WTC11 (cell line): ENCODE measurements around the gene PIGO. TPM values are rescaled to one million over a fixed set of nuclear protein-coding genes. Genes with fewer than 3 reads are reported as not detected.
A peak's percentile ranks its signal among the peaks of the same experiment; 100 is the strongest.

Experiments used
- AFF4 ChIP-seq: sonication (generic); formaldehyde crosslinking; IDR thresholded peaks from 2 replicates; pipeline ENCODE4 v1.8.1; 2023; ENCODE audit warnings: mild to moderate bottlenecking, missing genetic modification reagents, borderline replicate concordance
- CBFB ChIP-seq: sonication (generic); formaldehyde crosslinking; IDR thresholded peaks from 2 replicates; pipeline ENCODE4 v1.8.1; 2022; ENCODE audit warnings: mild to moderate bottlenecking, low read depth, missing genetic modification reagents
- ELF4 ChIP-seq: sonication (generic); formaldehyde crosslinking; IDR thresholded peaks from 2 replicates; pipeline ENCODE4 v1.8.1; 2022; ENCODE audit warnings: low read depth, mild to moderate bottlenecking, moderate library complexity, missing genetic modification reagents
- ERG ChIP-seq: fragments of 250-450 bp; sonication (Bioruptor Pico); IDR thresholded peaks from 2 replicates; pipeline ENCODE4 v1.8.0; 2021; ENCODE audit warnings: mild to moderate bottlenecking
- ESRRA ChIP-seq: sonication (generic); formaldehyde crosslinking; IDR thresholded peaks from 2 replicates; pipeline ENCODE4 v1.8.1; 2022; ENCODE audit warnings: mild to moderate bottlenecking, missing genetic modification reagents, borderline replicate concordance
- FOXP1 ChIP-seq: sonication (generic); formaldehyde crosslinking; IDR thresholded peaks from 2 replicates; pipeline ENCODE4 v1.8.0; 2022; ENCODE audit warnings: missing genetic modification reagents, mild to moderate bottlenecking, moderate library complexity, borderline replicate concordance
- HMGA2 ChIP-seq: fragments of 250-450 bp; sonication (Bioruptor Pico); IDR thresholded peaks from 2 replicates; pipeline ENCODE4 v1.4.0; 2021; ENCODE audit warnings: mild to moderate bottlenecking, moderate library complexity
- JUN ChIP-seq: sonication (generic); formaldehyde crosslinking; IDR thresholded peaks from 2 replicates; pipeline ENCODE4 v1.8.0; 2023; ENCODE audit warnings: mild to moderate bottlenecking, missing genetic modification reagents
- KAT7 ChIP-seq: sonication (generic); formaldehyde crosslinking; IDR thresholded peaks from 2 replicates; pipeline ENCODE4 v1.8.1; 2023; ENCODE audit warnings: missing genetic modification reagents, mild to moderate bottlenecking, borderline replicate concordance
- MLX ChIP-seq: sonication (generic); formaldehyde crosslinking; IDR thresholded peaks from 2 replicates; pipeline ENCODE4 v1.8.1; 2023; ENCODE audit warnings: mild to moderate bottlenecking, missing genetic modification reagents, moderate library complexity
- PRDM15 ChIP-seq: sonication (generic); formaldehyde crosslinking; IDR thresholded peaks from 2 replicates; pipeline ENCODE4 v1.8.0; 2022; ENCODE audit warnings: missing genetic modification reagents
- SMAD4 ChIP-seq: sonication (generic); formaldehyde crosslinking; IDR thresholded peaks from 2 replicates; pipeline ENCODE4 v1.8.0; 2022; ENCODE audit warnings: mild to moderate bottlenecking, missing genetic modification reagents
- TP53 ChIP-seq: sonication (generic); formaldehyde crosslinking; IDR thresholded peaks from 2 replicates; pipeline ENCODE4 v1.8.1; 2023; ENCODE audit warnings: mild to moderate bottlenecking, missing genetic modification reagents
- ZBTB21 ChIP-seq: sonication (generic); formaldehyde crosslinking; IDR thresholded peaks from 2 replicates; pipeline ENCODE4 v1.8.1; 2023; ENCODE audit warnings: mild to moderate bottlenecking, missing genetic modification reagents, borderline replicate concordance
- ZNF219 ChIP-seq: sonication (generic); formaldehyde crosslinking; IDR thresholded peaks from 2 replicates; pipeline ENCODE4 v1.8.0; 2023; ENCODE audit warnings: missing genetic modification reagents, mild to moderate bottlenecking, borderline replicate concordance
- ZNF232 ChIP-seq: sonication (generic); formaldehyde crosslinking; IDR thresholded peaks from 2 replicates; pipeline ENCODE4 v1.8.0; 2022; ENCODE audit warnings: mild to moderate bottlenecking, missing genetic modification reagents
- ZNF281 ChIP-seq: sonication (generic); formaldehyde crosslinking; IDR thresholded peaks from 2 replicates; pipeline ENCODE4 v1.8.0; 2023; ENCODE audit warnings: mild to moderate bottlenecking, missing genetic modification reagents
- ZNF396 ChIP-seq: fragments of 250-450 bp; sonication (Bioruptor Pico); IDR thresholded peaks from 2 replicates; pipeline ENCODE4 v1.8.0; 2021; ENCODE audit warnings: mild to moderate bottlenecking, moderate library complexity, borderline replicate concordance
- ZNF416 ChIP-seq: fragments of 250-450 bp; sonication (Bioruptor Pico); IDR thresholded peaks from 2 replicates; pipeline ENCODE4 v1.9.0; 2021; ENCODE audit warnings: mild to moderate bottlenecking, inconsistent platforms
- ZNF512 ChIP-seq: sonication (generic); formaldehyde crosslinking; IDR thresholded peaks from 2 replicates; pipeline ENCODE4 v1.8.1; 2022; ENCODE audit warnings: missing genetic modification reagents, borderline replicate concordance
- ZSCAN18 ChIP-seq: fragments of 250-450 bp; sonication (Bioruptor Pico); IDR thresholded peaks from 2 replicates; pipeline ENCODE4 v2.1.2; 2022; ENCODE audit warnings: mild to moderate bottlenecking, moderate library complexity
- total RNA-seq: library from RNA; stranded (reverse); gene quantifications from 3 replicates; pipeline ENCODE4 v1.2.3, GENCODE V29; 2021

PIGO gene
- total RNA-seq, 1 experiment from 2014 or later, result 23.8 TPM

GRCh38 chr9:35096035-35096849, at the start of gene PIGO (continued):
- no peak for TF ChIP-seq PRDM15 (CRISPR knock-in tag)
- no peak for TF ChIP-seq ZNF219 (CRISPR knock-in tag)
- TF ChIP-seq ZNF281 (CRISPR knock-in tag), result no peak
- TF ChIP-seq CBFB (CRISPR knock-in tag), result no peak; the same call in 1 of the 2 replicates
- TF ChIP-seq ZSCAN18 (CRISPR knock-in tag), result no peak
- peak; percentile 94; the same call in 1 of the 2 replicates for TF ChIP-seq KAT7 (CRISPR knock-in tag)
- no peak; the same call in 1 of the 2 replicates for TF ChIP-seq ZNF396 (CRISPR knock-in tag)
- peak; percentile 82; the same call in 1 of the 2 replicates for TF ChIP-seq FOXP1 (CRISPR knock-in tag)
- TF ChIP-seq ELF4 (CRISPR knock-in tag), result no peak
- TF ChIP-seq ZNF416 (CRISPR knock-in tag), result no peak
- peak; percentile 89; the same call in 1 of the 2 replicates for TF ChIP-seq ESRRA (CRISPR knock-in tag)
- TF ChIP-seq ZNF512 (CRISPR knock-in tag), result no peak
- TF ChIP-seq ERG (CRISPR knock-in tag), result 0 out of 2 replicates have a peak, but pooled peaks have one; percentile 34
- TF ChIP-seq ZBTB21 (CRISPR knock-in tag), result no peak
- TF ChIP-seq JUN (CRISPR knock-in tag), result no peak
- TF ChIP-seq ZNF232 (CRISPR knock-in tag), result peak; percentile 88
- TF ChIP-seq SMAD4, result peak; percentile 80; the same call in 1 of the 2 replicates
- no peak for TF ChIP-seq AFF4 (CRISPR knock-in tag)
- no peak for TF ChIP-seq MLX
- peak; percentile 41; the same call in 1 of the 2 replicates for TF ChIP-seq TP53 (CRISPR knock-in tag)
- no peak for TF ChIP-seq HMGA2
